ENCODE measurements around the gene CAPN9.
A peak's percentile ranks its signal among the peaks of the same experiment; 100 is the strongest.

Gene CAPN9

DNA sequence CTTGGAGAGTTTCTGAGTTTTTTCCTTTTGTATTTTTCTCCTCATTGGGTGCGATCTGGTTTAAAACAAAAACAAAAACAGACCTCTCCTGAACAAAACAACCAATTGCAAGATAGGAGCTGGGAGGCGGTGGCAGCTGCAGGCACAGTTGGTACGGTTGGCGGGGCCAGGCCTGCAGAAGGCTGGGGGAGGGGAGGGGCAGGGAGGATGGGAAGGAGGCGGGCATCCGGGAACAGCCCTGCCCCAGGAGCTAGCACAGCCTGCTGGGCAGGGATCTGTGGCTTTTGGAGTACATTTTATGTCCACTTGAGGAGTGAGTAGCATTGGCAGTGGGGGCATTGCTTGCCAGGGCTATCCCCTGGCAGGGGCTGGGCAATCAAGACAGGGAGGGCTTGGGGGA lies 5.2 kb downstream of the CAPN9 start:
- TF ChIP-seq, protein P1, sequence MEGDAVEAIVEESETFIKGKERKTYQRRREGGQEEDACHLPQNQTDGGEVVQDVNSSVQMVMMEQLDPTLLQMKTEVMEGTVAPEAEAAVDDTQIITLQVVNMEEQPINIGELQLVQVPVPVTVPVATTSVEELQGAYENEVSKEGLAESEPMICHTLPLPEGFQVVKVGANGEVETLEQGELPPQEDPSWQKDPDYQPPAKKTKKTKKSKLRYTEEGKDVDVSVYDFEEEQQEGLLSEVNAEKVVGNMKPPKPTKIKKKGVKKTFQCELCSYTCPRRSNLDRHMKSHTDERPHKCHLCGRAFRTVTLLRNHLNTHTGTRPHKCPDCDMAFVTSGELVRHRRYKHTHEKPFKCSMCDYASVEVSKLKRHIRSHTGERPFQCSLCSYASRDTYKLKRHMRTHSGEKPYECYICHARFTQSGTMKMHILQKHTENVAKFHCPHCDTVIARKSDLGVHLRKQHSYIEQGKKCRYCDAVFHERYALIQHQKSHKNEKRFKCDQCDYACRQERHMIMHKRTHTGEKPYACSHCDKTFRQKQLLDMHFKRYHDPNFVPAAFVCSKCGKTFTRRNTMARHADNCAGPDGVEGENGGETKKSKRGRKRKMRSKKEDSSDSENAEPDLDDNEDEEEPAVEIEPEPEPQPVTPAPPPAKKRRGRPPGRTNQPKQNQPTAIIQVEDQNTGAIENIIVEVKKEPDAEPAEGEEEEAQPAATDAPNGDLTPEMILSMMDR (IDR thresholded peaks at IDR 0.05; ENCODE audit: extremely low read depth, insufficient read depth, missing control alignments) = no peak
- DNase-seq (ENCODE audit: low spot score) = no peak
- in situ Hi-C loops (cut with MboI; ENCODE audit: low pct_unique_long_range_greater_than_20kb, low sequenced_read_pairs, unreplicated experiment) = no loop called here

DNA sequence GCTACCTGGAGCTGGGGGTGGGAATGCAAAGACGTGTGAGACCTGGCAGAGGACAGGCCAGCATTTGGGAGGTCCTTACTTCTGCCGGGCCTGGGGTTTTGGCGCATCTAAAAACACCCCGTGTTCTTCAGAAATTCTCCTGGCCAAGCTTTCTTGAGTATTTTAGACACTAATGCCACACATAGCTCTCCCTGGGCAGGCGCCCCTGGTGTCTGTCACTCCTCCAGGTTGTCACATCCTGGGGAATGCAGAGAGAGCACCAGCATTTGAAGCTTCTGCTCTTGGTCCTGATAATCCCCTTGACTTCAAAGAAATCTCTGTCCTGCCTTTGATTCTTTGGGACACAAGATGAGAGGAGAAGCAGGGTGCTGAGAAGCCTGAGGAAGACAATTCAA lies 6.0 kb downstream of the CAPN9 start:
- in situ Hi-C loops (cut with MboI; ENCODE audit: low pct_unique_long_range_greater_than_20kb, low sequenced_read_pairs, unreplicated experiment) = no loop called here
- no peak for DNase-seq (ENCODE audit: low spot score)
- TF ChIP-seq, protein P1 (IDR thresholded peaks at IDR 0.05; ENCODE audit: extremely low read depth, insufficient read depth, missing control alignments) = no peak

DNA sequence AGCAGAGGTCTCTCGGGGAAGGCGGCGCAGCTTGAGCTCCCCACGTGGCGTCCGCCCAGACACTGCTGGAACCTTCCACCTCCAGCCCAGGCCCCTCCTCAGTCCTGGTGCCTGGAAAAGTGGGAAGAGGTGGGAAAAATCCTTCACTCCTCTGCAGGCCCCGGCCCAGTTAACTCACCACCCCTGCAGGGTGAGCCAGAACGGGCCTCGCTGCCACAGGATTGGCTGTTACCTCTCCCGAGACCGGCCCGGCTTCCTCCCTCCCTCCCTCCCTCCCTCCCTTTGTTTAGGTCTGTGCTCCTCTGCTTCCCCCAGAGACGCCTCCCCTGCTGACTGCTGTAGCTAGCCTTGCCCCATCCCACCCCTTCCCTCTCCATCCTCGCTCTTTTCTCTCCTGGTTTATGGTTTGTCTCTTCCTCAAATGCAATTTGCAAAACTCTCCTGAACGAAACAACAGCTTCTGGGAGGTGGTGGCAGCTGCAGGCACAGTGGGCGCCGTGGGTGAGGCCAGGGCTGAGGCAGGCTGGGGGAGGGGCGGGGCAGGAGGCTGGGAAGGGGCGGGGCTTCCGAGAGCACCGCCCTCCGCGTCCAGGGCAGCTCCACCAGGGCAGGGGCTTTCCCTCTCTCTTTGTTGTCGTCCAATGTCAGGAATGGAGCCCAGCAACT lies 6.5 kb downstream of the CAPN9 start:
- in situ Hi-C loops (cut with MboI; ENCODE audit: low pct_unique_long_range_greater_than_20kb, low sequenced_read_pairs, unreplicated experiment) = no loop called here
- TF ChIP-seq, protein P1 (IDR thresholded peaks at IDR 0.05; ENCODE audit: extremely low read depth, insufficient read depth, missing control alignments) = no peak
- DNase-seq (ENCODE audit: low spot score) = peak; percentile 39

DNA sequence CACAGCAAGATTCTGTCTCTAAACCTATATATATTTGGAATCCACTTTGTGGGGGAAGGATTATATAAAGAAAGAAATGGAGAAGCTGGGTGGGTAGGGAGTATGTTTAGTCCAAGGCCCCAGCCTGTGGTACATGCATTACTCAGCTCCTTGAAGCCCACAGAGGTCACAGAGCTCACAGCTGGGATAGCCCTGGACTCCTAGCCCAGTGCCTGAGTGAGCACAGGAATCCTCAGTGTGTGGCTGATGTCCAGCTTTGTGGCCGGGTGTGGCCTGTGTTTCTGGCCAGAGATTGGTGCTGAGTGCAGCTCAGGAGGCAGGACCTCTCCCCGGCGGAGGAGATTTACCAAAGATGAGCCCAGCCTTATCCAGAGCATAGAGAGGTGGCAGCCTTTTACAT lies 7.6 kb downstream of the CAPN9 start:
- TF ChIP-seq, protein P1 (IDR thresholded peaks at IDR 0.05; ENCODE audit: extremely low read depth, insufficient read depth, missing control alignments) = no peak
- no peak for DNase-seq (ENCODE audit: low spot score)
- in situ Hi-C loops (cut with MboI; ENCODE audit: low pct_unique_long_range_greater_than_20kb, low sequenced_read_pairs, unreplicated experiment) = no loop called here

DNA sequence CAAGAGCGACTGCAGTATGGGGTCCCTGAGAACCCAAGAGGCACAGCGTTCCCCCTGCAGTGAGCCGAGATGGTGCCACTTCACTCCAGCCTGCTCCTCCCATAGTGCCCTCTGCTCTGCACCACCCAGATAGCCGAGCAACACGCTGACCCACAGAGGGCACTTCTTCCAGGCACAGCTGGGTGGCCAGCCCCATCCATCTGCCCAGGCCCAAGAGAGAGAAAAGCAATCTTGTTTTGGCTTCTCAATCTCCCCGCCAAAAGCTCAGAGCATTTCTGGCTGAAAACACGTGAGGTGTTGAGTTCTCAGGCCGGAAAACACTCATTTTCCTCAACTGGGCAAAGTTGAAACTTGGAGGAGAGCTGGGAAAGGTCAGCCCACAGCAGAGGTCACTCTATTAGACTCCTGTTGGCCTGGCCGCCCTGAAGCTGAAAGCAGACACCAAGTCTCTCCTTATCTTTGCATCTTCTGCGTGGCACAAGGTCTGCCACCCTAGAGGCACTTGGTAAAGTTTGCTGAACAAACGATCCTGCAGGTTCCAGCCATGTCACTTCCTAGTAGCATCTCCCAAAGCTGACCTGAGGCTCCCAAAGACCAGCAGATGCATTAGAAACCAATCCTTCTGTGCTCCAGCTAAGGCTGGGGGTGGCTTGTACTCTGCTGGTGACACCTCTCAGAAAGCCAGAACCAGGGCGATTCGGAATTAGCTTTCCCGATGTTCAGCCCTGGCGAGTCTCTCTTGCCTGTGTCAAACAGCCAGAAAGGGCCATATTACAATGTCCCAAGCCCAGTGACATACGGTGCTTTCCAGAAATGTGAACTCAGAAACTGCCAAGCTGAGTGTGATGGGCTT lies 10.9 kb downstream of the CAPN9 start:
- in situ Hi-C loops (cut with MboI; ENCODE audit: low pct_unique_long_range_greater_than_20kb, low sequenced_read_pairs, unreplicated experiment) = no loop called here
- TF ChIP-seq, protein P1 (IDR thresholded peaks at IDR 0.05; ENCODE audit: extremely low read depth, insufficient read depth, missing control alignments) = no peak
- DNase-seq (ENCODE audit: low spot score) = no peak

DNA sequence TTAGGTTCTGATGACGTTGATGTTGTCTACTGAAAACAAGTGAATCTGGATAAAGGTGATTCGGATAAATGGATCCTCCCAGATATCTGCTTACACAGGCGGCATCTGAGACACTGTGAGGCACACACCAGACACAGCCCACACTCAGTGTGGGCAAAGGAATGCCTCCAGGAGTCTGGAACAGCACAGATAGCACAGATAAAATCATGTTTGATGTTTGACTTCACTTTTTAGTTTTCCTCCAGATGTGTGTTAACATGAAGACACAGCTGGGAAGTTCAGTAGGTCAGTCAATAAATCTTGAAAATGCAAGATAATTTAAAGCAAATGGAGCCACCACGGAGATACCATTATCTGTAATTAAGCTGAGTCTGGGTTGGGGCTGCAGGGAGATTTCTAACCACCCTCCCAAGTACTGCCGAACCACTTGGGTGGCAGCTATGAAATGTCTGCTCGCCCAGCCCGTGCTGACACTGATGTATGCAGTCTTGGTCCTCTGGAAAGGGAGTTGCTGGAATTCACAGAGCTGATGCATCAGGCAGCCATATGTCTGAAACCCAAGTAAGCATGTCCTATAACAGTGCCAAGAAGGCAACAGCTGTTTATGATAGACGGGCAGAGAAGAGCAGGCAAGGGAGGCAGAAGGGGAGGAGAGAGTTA lies 11.7 kb downstream of the CAPN9 start:
- TF ChIP-seq, protein P1 (IDR thresholded peaks at IDR 0.05; ENCODE audit: extremely low read depth, insufficient read depth, missing control alignments) = no peak
- in situ Hi-C loops (cut with MboI; ENCODE audit: low pct_unique_long_range_greater_than_20kb, low sequenced_read_pairs, unreplicated experiment) = no loop called here
- no peak for DNase-seq (ENCODE audit: low spot score)

All from GM13977 (cell line).